ENCODE data around the gene IQCF2.

GRCh38 chr3:51830345-51830744 lies 31.1 kb upstream of the IQCF2 start:
- TF ChIP-seq CTCF (IDR thresholded peaks at IDR 0.05) (no peak), POLR2A (IDR thresholded peaks at IDR 0.05) (no peak), POLR2AphosphoS5 (IDR thresholded peaks at IDR 0.05) (no peak)
